Astrocyte (in vitro differentiated cells and primary cell): ENCODE data around the gene HOXA13. TPM values are rescaled to one million over a fixed set of nuclear protein-coding genes. Genes with fewer than 3 reads are reported as not detected.
A peak's percentile ranks its signal among the peaks of the same experiment; 100 is the strongest.

Experiments
- DNase-seq: peaks from one replicate; pipeline ENCODE4 v3.0.0-alpha.2; 2010; ENCODE audit warnings: low read depth
- FAIRE-seq: peaks from 2 replicates; lab custom pipeline; 2011; peaks lifted over from hg19 to GRCh38; lab: Jason Lieb, UNC
- H2AFZ ChIP-seq: 2 replicates; pipeline ENCODE4 v1.6.0; 2012; ENCODE audit warnings: low read depth, low read length, inconsistent platforms
- H3K27ac ChIP-seq: 2 replicates; pipeline ENCODE4 v1.5.1; 2011; ENCODE audit warnings: low read depth, low read length, inconsistent platforms
- H3K27me3 ChIP-seq: 2 replicates; pipeline ENCODE4 v1.6.0; 2011; ENCODE audit warnings: low read length, inconsistent platforms; ENCODE audit not compliant: insufficient read depth
- H3K36me3 ChIP-seq: 2 replicates; pipeline ENCODE4 v1.5.1; 2011; ENCODE audit warnings: low read length, inconsistent platforms; ENCODE audit not compliant: insufficient read depth
- H3K4me1 ChIP-seq: 2 replicates; pipeline ENCODE4 v1.5.1; 2011; ENCODE audit warnings: low read length, inconsistent platforms; ENCODE audit not compliant: insufficient read depth
- H3K4me2 ChIP-seq: 2 replicates; pipeline ENCODE4 v1.6.0; 2012; ENCODE audit warnings: low read length, inconsistent platforms
- H3K4me3 ChIP-seq: 2 replicates; pipeline ENCODE4 v1.5.1; 2011; ENCODE audit warnings: low read depth, mild to moderate bottlenecking, low read length, inconsistent platforms; ENCODE audit not compliant: insufficient read depth
- H3K79me2 ChIP-seq: 2 replicates; pipeline ENCODE4 v1.6.0; 2012; ENCODE audit warnings: mild to moderate bottlenecking, low read length, inconsistent platforms; ENCODE audit not compliant: insufficient read depth
- H3K9ac ChIP-seq: 2 replicates; pipeline ENCODE4 v1.6.0; 2012; ENCODE audit warnings: mild to moderate bottlenecking, low read length, inconsistent platforms
- H3K9me3 ChIP-seq: 2 replicates; pipeline ENCODE4 v1.5.1; 2012; ENCODE audit warnings: low read depth, mild to moderate bottlenecking, low read length, inconsistent platforms; ENCODE audit not compliant: insufficient read depth
- H4K20me1 ChIP-seq: 2 replicates; pipeline ENCODE4 v1.6.0; 2012; ENCODE audit warnings: low read length, inconsistent platforms; ENCODE audit not compliant: insufficient read depth
- H3K27ac Mint-ChIP-seq: one replicate; pipeline ENCODE4 v1.8.0; 2021; ENCODE audit warnings: mild to moderate bottlenecking, mixed read lengths; ENCODE audit not compliant: unreplicated experiment
- H3K27me3 Mint-ChIP-seq: one replicate; pipeline ENCODE4 v1.8.0; 2021; ENCODE audit warnings: low read depth, mixed read lengths; ENCODE audit not compliant: unreplicated experiment
- H3K36me3 Mint-ChIP-seq: one replicate; pipeline ENCODE4 v1.8.0; 2021; ENCODE audit warnings: low read depth, mixed read lengths; ENCODE audit not compliant: unreplicated experiment
- H3K4me1 Mint-ChIP-seq: one replicate; pipeline ENCODE4 v1.8.0; 2021; ENCODE audit warnings: low read depth, mixed read lengths; ENCODE audit not compliant: unreplicated experiment
- H3K4me3 Mint-ChIP-seq: one replicate; pipeline ENCODE4 v1.8.0; 2021; ENCODE audit warnings: mild to moderate bottlenecking, moderate library complexity, mixed read lengths; ENCODE audit not compliant: unreplicated experiment
- H3K9me3 Mint-ChIP-seq: one replicate; pipeline ENCODE4 v1.8.0; 2021; ENCODE audit warnings: mild to moderate bottlenecking, mixed read lengths; ENCODE audit not compliant: unreplicated experiment
- EZH2 ChIP-seq: IDR thresholded peaks from 2 replicates; pipeline ENCODE4 v1.6.1; 2012; ENCODE audit warnings: mild to moderate bottlenecking, low read length, inconsistent platforms; ENCODE audit not compliant: insufficient read depth
- total RNA-seq: library from RNA; stranded (reverse); gene quantifications from 2 replicates; pipeline ENCODE4 v1.2.1, GENCODE V29; 2021
- TF ChIP-seq, protein P1 (sequence below): IDR thresholded peaks from 2 replicates; pipeline ENCODE4 v1.5.1; 2011; ENCODE audit warnings: low read depth, mild to moderate bottlenecking, inconsistent platforms, low read length, moderate library complexity; ENCODE audit not compliant: insufficient read depth

The HOXA13 gene
- total RNA-seq, 1 donor from 2014 or later = not detected

GRCh38 chr7:27235387-27236311, 35.8 kb upstream of the HOXA13 start:
- TF ChIP-seq, protein P1, sequence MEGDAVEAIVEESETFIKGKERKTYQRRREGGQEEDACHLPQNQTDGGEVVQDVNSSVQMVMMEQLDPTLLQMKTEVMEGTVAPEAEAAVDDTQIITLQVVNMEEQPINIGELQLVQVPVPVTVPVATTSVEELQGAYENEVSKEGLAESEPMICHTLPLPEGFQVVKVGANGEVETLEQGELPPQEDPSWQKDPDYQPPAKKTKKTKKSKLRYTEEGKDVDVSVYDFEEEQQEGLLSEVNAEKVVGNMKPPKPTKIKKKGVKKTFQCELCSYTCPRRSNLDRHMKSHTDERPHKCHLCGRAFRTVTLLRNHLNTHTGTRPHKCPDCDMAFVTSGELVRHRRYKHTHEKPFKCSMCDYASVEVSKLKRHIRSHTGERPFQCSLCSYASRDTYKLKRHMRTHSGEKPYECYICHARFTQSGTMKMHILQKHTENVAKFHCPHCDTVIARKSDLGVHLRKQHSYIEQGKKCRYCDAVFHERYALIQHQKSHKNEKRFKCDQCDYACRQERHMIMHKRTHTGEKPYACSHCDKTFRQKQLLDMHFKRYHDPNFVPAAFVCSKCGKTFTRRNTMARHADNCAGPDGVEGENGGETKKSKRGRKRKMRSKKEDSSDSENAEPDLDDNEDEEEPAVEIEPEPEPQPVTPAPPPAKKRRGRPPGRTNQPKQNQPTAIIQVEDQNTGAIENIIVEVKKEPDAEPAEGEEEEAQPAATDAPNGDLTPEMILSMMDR = no peak
- TF ChIP-seq EZH2 = peak; percentile 87
- Histone ChIP-seq H3K9ac (no peak overlapping the region), H3K27me3 (peaks cover 70% of the 10 kb centered on the region), H2AFZ (peak overlapping the region; percentile 75), H3K36me3 (no peaks in the 10 kb centered on the region), H3K4me1 (peaks cover 8% of the 10 kb centered on the region), H3K4me2 (peak overlapping the region; percentile 84), H3K4me3 (peak overlapping the region; percentile 28), H3K79me2 (no peaks in the 10 kb centered on the region), H4K20me1 (peaks cover 3% of the 10 kb centered on the region), H3K27ac (no peak overlapping the region), H3K9me3 (no peaks in the 10 kb centered on the region)
- Mint-ChIP-seq H3K36me3 (no peaks in the 10 kb centered on the region), H3K27me3 (peaks cover 67% of the 10 kb centered on the region), H3K4me1 (peaks cover 10% of the 10 kb centered on the region), H3K9me3 (peaks cover 7% of the 10 kb centered on the region), H3K27ac (peak overlapping the region; percentile 47), H3K4me3 (peak overlapping the region; percentile 69)
- FAIRE-seq = no peak
- no peak for DNase-seq

DNA sequence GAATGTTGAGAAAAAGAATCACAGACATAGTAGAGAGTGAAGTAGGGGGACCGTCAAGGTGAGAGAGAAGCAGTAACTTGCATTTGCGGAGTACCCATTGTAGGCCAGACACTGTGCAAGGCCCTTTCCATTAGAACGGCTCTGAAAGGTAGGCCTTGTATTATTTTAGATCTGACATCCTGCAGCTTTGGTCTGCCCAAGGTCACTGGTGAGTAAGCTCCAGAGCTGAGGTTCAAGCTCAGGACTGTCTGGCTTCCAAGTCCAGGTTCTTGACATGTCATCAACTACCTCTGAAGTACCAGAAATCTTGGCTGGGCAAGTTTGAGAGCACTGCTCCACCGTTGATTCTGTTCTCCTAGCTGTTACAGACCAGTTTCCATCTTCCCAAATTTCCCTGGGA, 29.6 kb upstream of the HOXA13 start:
- Histone ChIP-seq H3K27me3 (peaks cover 59% of the 10 kb centered on the region), H4K20me1 (no peaks in the 10 kb centered on the region), H3K9ac (no peak overlapping the region), H3K4me1 (no peaks in the 10 kb centered on the region), H2AFZ (no peak overlapping the region), H3K27ac (no peak overlapping the region), H3K9me3 (no peaks in the 10 kb centered on the region), H3K4me2 (no peak overlapping the region), H3K79me2 (no peaks in the 10 kb centered on the region), H3K36me3 (no peaks in the 10 kb centered on the region), H3K4me3 (no peak overlapping the region)
- TF ChIP-seq, protein P1 = no peak
- no peak for TF ChIP-seq EZH2
- no peak for DNase-seq
- Mint-ChIP-seq H3K4me1 (no peaks in the 10 kb centered on the region), H3K27me3 (peaks cover 79% of the 10 kb centered on the region), H3K36me3 (no peaks in the 10 kb centered on the region), H3K4me3 (no peak overlapping the region), H3K9me3 (no peaks in the 10 kb centered on the region), H3K27ac (no peak overlapping the region)
- no peak for FAIRE-seq
